Adrenal gland (tissue), 12 donors: ENCODE results near the gene PCDHA8. TPM values are rescaled to one million over a fixed set of nuclear protein-coding genes. Genes with fewer than 3 reads are reported as not detected.

Source experiments
- DNase-seq, 7 donors: peaks; one replicate each; pipeline ENCODE4 v3.0.0-alpha.2; 2019 to 2020
- H3K27ac ChIP-seq, 5 donors: fragments of 200-600 bp; sonication (generic) in 4 of 5; 1 replicate in 3 of 5; 2 replicates in 2 of 5; pipeline versions ENCODE4 v1.5.1 to v1.8.0; 2016 to 2020; ENCODE audit warnings: mild to moderate bottlenecking in 1 of 5
- H3K27me3 ChIP-seq: fragments of 200-600 bp; 2 replicates; pipeline ENCODE4 v1.8.0; 2021
- H3K36me3 ChIP-seq, 2 donors: fragments of 200-600 bp; replicated peaks in 1 of 2; 1 replicate in 1 of 2; 2 replicates in 1 of 2; pipeline versions ENCODE4 v1.5.1 to v1.8.0; 2018 to 2022
- H3K4me1 ChIP-seq, 2 donors: fragments of 200-600 bp; replicated peaks in 1 of 2; 1 replicate in 1 of 2; 2 replicates in 1 of 2; pipeline versions ENCODE4 v1.5.1 to v1.8.0; 2018 to 2021
- H3K4me3 ChIP-seq, 4 donors: fragments of 200-600 bp; sonication (generic) in 3 of 4; one replicate each; pipeline ENCODE4 v1.5.1; 2016 to 2018
- H3K9me3 ChIP-seq, 3 donors: fragments of 200-600 bp; sonication (generic) in 1 of 3; replicated peaks in 1 of 3; 1 replicate in 2 of 3; 2 replicates in 1 of 3; pipeline versions ENCODE4 v1.5.1 to v1.8.0; 2016 to 2021
- CTCF ChIP-seq, 6 experiments: fragments of 450-650 bp in 4 of 6; fragments of 200-600 bp in 2 of 6; sonication (generic) in 1 of 6; IDR thresholded peaks; 1 replicate in 5 of 6; 2 replicates in 1 of 6; pipeline versions ENCODE4 v1.5.1 to v1.8.0; 2016 to 2021; ENCODE audit warnings: antibody characterized with exemption in 6 of 6, mild to moderate bottlenecking in 2 of 6, moderate library complexity in 1 of 6
- POLR2A ChIP-seq, 2 donors: fragments of 450-650 bp; IDR thresholded peaks; one replicate each; pipeline ENCODE4 v1.6.1; 2017; ENCODE audit warnings: antibody characterized with exemption in 2 of 2, mild to moderate bottlenecking in 2 of 2, moderate library complexity in 1 of 2
- WGBS, 4 donors: extraction: QIAGEN DNeasy Blood & Tissue Kit in 2 of 4; methylation state at CpG; one replicate each; pipeline versions ENCODE4 v1.1.5 to v1.1.7; 2013 to 2017; 5-methylcytosine and 5-hydroxymethylcytosine counted together
- intact Hi-C, 2 donors: fragments of 100-400 bp; cut with DNase I; formaldehyde crosslinking; loops; one replicate each; pipeline versions ENCODE4 v1.14.1 to v1.15.0; 2022 to 2023
- polyA plus RNA-seq, 3 donors: library from polyadenylated mRNA; stranded (reverse); fragments of 200-250 nt in 2 of 3; fragments of 350-450 nt in 1 of 3; fragmentation: Illumina TruSeq in 1 of 3; extraction: RNeasy Lipid Tissue Mini Kit (QIAGEN cat#74804) in 1 of 3; gene quantifications; one replicate each; pipeline ENCODE4 v1.2.3, GENCODE V29; 2013 to 2014
- total RNA-seq, 9 donors: library from RNA; depleted of rRNA in 4 of 9; stranded (reverse); fragments of >200 nt in 4 of 9; fragments of 120-200 nt in 1 of 9; fragmentation: NEBNext Ultra II Directional in 1 of 9; extraction: Animal tissue kit (Norgen Biotek cat#: 25700) in 1 of 9; gene quantifications; one replicate each; pipeline versions ENCODE4 v1.1.0 to v1.2.4, GENCODE V29; 2013 to 2023
- donor health status: healthy with polysubstance abuse.
- donor health status: Bipolar disorder and iron deficiency.
- donor health status: DM: yes; HTN: yes; CAD: no.
- donor health status: DM: no; HTN: no; CAD: no.
- donor health status: DM: no; HTN: no; CAD: no.
- donor health status: DM: yes; HTN: yes; CAD: no.

PCDHA8 gene
- total and polyA plus RNA-seq, 12 donors: 0.03 to 0.18 (median 0.15) TPM; not detected in 6

- Histone ChIP-seq H3K27me3 (peaks cover 5% of the 10 kb centered on the region), H3K4me3 (peak within 1 kb of the TSS in 1 of 4 donors; percentile 35), H3K27ac (no peak within 1 kb of the TSS), H3K9me3 (no peaks in the 10 kb centered on the region), H3K36me3 (no peaks in the 10 kb centered on the region), H3K4me1 (no peaks in the 10 kb centered on the region)
- TF ChIP-seq CTCF (IDR thresholded peaks at IDR 0.05) (peak in 4 of 6 experiments; percentile 13 to 41 (median 30)), POLR2A (IDR thresholded peaks at IDR 0.05) (no peak)
- intact Hi-C loops: no loop called here
- WGBS, 4 donors: 9 to 14% (median 11%) methylated on average over 14 to 35 of the region's 35 CpGs
- DNase-seq: no peak
Measured at GRCh38 chr5:140881889-140882590, 41.1 kb downstream of the PCDHA8 start, which contains the start of gene PCDHA13. PCDHA13 (plus strand) TSS chr5:140882124; CDS start chr5:140882269, 145 bp downstream.

GRCh38 chr5:140882591-140882899 is 41.6 kb downstream of the PCDHA8 start:
- intact Hi-C loops: no loop called here
- no peaks in the 10 kb centered on the region for H3K9me3 ChIP-seq
- no peaks in the 10 kb centered on the region for H3K36me3 ChIP-seq
- WGBS, 4 donors: 12 to 25% (median 18%) methylated on average over 8 to 12 of the region's 12 CpGs
- no peak for DNase-seq
- TF ChIP-seq POLR2A (IDR thresholded peaks at IDR 0.05): no peak
- no peak for TF ChIP-seq CTCF (IDR thresholded peaks at IDR 0.05)
- H3K4me1 ChIP-seq: no peaks in the 10 kb centered on the region
- peak overlapping the region in 1 of 4 donors; percentile 35 for H3K4me3 ChIP-seq
- peaks cover 5% of the 10 kb centered on the region for H3K27me3 ChIP-seq
- H3K27ac ChIP-seq: no peak overlapping the region

GRCh38 chr5:140883373-140883772 is 42.4 kb downstream of the PCDHA8 start:
- Histone ChIP-seq H3K27me3 (peaks cover 5% of the 10 kb centered on the region), H3K36me3 (no peaks in the 10 kb centered on the region), H3K4me3 (no peak overlapping the region), H3K9me3 (no peaks in the 10 kb centered on the region), H3K4me1 (no peaks in the 10 kb centered on the region), H3K27ac (no peak overlapping the region)
- WGBS, 4 donors: 29 to 63% (median 40%) methylated on average over 4 to 41 of the region's 41 CpGs
- intact Hi-C loops: no loop called here
- DNase-seq: no peak
- TF ChIP-seq CTCF (IDR thresholded peaks at IDR 0.05): no peak
- TF ChIP-seq POLR2A (IDR thresholded peaks at IDR 0.05): no peak

- peaks cover 5% of the 10 kb centered on the region for H3K27me3 ChIP-seq
- TF ChIP-seq CTCF (IDR thresholded peaks at IDR 0.05) (no peak), POLR2A (IDR thresholded peaks at IDR 0.05) (no peak)
- no peaks in the 10 kb centered on the region for H3K4me1 ChIP-seq
- no peak for DNase-seq
- H3K4me3 ChIP-seq: no peak overlapping the region
- intact Hi-C loops: no loop called here
- no peaks in the 10 kb centered on the region for H3K36me3 ChIP-seq
- H3K27ac ChIP-seq: no peak overlapping the region
- 32 to 51% (median 37%) methylated on average over 20 to 79 of the region's 79 CpGs for WGBS, 4 donors
- no peaks in the 10 kb centered on the region for H3K9me3 ChIP-seq
Measured at GRCh38 chr5:140883927-140884697, 43.1 kb downstream of the PCDHA8 start.

Other genes with a start within 250 kb of the PCDHA8 start
- gene CD14, start 208.0 kb upstream of the PCDHA8 start, total RNA-seq: 100 to 1,000 TPM in 8 of 9 donors, 1 to 10 TPM in 1; 9.8 to 885 (median 316) TPM
- 100 to 1,000 TPM in 2 of 3 donors, 10 to 100 TPM in 1; 13.9 to 252 (median 101) TPM for gene CD14, start 208.0 kb upstream of the PCDHA8 start, polyA plus RNA-seq
- gene TMCO6, start 201.7 kb upstream of the PCDHA8 start, total RNA-seq: 100 to 1,000 TPM in 1 of 9 donors, 10 to 100 TPM in 7, 1 to 10 TPM in 1; 6.6 to 348 (median 29.5) TPM
- 10 to 100 TPM in 2 of 3 donors, 1 to 10 TPM in 1; 5.6 to 44.7 (median 25.3) TPM for gene TMCO6, start 201.7 kb upstream of the PCDHA8 start, polyA plus RNA-seq
- 100 to 1,000 TPM in 8 of 9 donors, 10 to 100 TPM in 1; 98.1 to 139 (median 115) TPM for gene NDUFA2, start 193.6 kb upstream of the PCDHA8 start, total RNA-seq
- 100 to 1,000 TPM in 2 of 3 donors, 10 to 100 TPM in 1; 65.6 to 573 (median 367) TPM for gene NDUFA2, start 193.6 kb upstream of the PCDHA8 start, polyA plus RNA-seq
- 100 to 1,000 TPM in 4 of 9 donors, 10 to 100 TPM in 5; 65.7 to 478 (median 83.3) TPM for gene IK, start 193.4 kb upstream of the PCDHA8 start, total RNA-seq
- gene IK, start 193.4 kb upstream of the PCDHA8 start, polyA plus RNA-seq: 100 to 1,000 TPM in 1 of 3 donors, 10 to 100 TPM in 2; 65.5 to 153 (median 97.5) TPM
- 10 to 100 TPM; 13.6 to 20.0 (median 17.1) TPM for gene WDR55, start 176.3 kb upstream of the PCDHA8 start, total RNA-seq
- 10 to 100 TPM; 13.3 to 20.8 (median 13.5) TPM for gene WDR55, start 176.3 kb upstream of the PCDHA8 start, polyA plus RNA-seq
- 1 to 10 TPM in 1 of 9 donors, under 1 TPM in 8; 0.19 to 3.6 (median 0.50) TPM for gene DND1, start 167.6 kb upstream of the PCDHA8 start, total RNA-seq
- gene DND1, start 167.6 kb upstream of the PCDHA8 start, polyA plus RNA-seq: 1 to 10 TPM in 2 of 3 donors, under 1 TPM in 1; 0.18 to 3.1 (median 2.1) TPM
- 10 to 100 TPM; 36.4 to 80.6 (median 55.7) TPM for gene HARS1, start 149.8 kb upstream of the PCDHA8 start, total RNA-seq
- 100 to 1,000 TPM in 1 of 3 donors, 10 to 100 TPM in 2; 92.3 to 111 (median 94.6) TPM for gene HARS1, start 149.8 kb upstream of the PCDHA8 start, polyA plus RNA-seq
- gene HARS2, start 149.7 kb upstream of the PCDHA8 start, total RNA-seq: 10 to 100 TPM; 21.3 to 51.2 (median 32.9) TPM
- gene HARS2, start 149.7 kb upstream of the PCDHA8 start, polyA plus RNA-seq: 10 to 100 TPM; 26.0 to 31.0 (median 28.6) TPM
- 100 to 1,000 TPM in 1 of 9 donors, 10 to 100 TPM in 8; 24.6 to 122 (median 51.4) TPM for gene ZMAT2, start 140.7 kb upstream of the PCDHA8 start, total RNA-seq
- gene ZMAT2, start 140.7 kb upstream of the PCDHA8 start, polyA plus RNA-seq: 100 to 1,000 TPM in 1 of 3 donors, 10 to 100 TPM in 2; 42.1 to 113 (median 82.8) TPM
- under 1 TPM in 4 of 9 donors, not detected in 5; 0.07 to 0.20 (median 0.12) TPM for gene PCDHA1, start 55.0 kb upstream of the PCDHA8 start, total RNA-seq
- under 1 TPM; 0.05 to 0.08 (median 0.07) TPM for gene PCDHA1, start 55.0 kb upstream of the PCDHA8 start, polyA plus RNA-seq
- under 1 TPM in 4 of 9 donors, not detected in 5; 0.12 to 0.28 (median 0.21) TPM for gene PCDHA2, start 46.3 kb upstream of the PCDHA8 start, total RNA-seq
- gene PCDHA2, start 46.3 kb upstream of the PCDHA8 start, polyA plus RNA-seq: under 1 TPM in 2 of 3 donors, not detected in 1; 0.03 to 0.09 TPM
- 1 to 10 TPM in 1 of 9 donors, under 1 TPM in 6, not detected in 2; 0.10 to 1.4 (median 0.31) TPM for gene PCDHA3, start 40.1 kb upstream of the PCDHA8 start, total RNA-seq
- gene PCDHA3, start 40.1 kb upstream of the PCDHA8 start, polyA plus RNA-seq: 1 to 10 TPM in 1 of 3 donors, under 1 TPM in 2; 0.16 to 1.1 (median 0.24) TPM
- under 1 TPM; 0.04 to 0.96 (median 0.28) TPM for gene PCDHA4, start 34.1 kb upstream of the PCDHA8 start, total RNA-seq
- under 1 TPM; 0.08 to 0.33 (median 0.10) TPM for gene PCDHA4, start 34.1 kb upstream of the PCDHA8 start, polyA plus RNA-seq
- gene PCDHA5, start 19.6 kb upstream of the PCDHA8 start, total RNA-seq: under 1 TPM in 7 of 9 donors, not detected in 2; 0.11 to 0.67 (median 0.17) TPM
- under 1 TPM; 0.07 to 0.62 (median 0.24) TPM for gene PCDHA5, start 19.6 kb upstream of the PCDHA8 start, polyA plus RNA-seq
- 1 to 10 TPM in 1 of 9 donors, under 1 TPM in 7, not detected in 1; 0.14 to 1.1 (median 0.48) TPM for gene PCDHA6, start 13.2 kb upstream of the PCDHA8 start, total RNA-seq
- gene PCDHA6, start 13.2 kb upstream of the PCDHA8 start, polyA plus RNA-seq: under 1 TPM; 0.20 to 0.97 (median 0.32) TPM
- 1 to 10 TPM in 1 of 9 donors, under 1 TPM in 6, not detected in 2; 0.22 to 1.2 (median 0.35) TPM for gene PCDHA7, start 6.9 kb upstream of the PCDHA8 start, total RNA-seq
- gene PCDHA7, start 6.9 kb upstream of the PCDHA8 start, polyA plus RNA-seq: under 1 TPM; 0.16 to 0.20 (median 0.20) TPM
- under 1 TPM in 7 of 9 donors, not detected in 2; 0.04 to 0.39 (median 0.18) TPM for gene PCDHA9, start 7.2 kb downstream of the PCDHA8 start, total RNA-seq
- gene PCDHA9, start 7.2 kb downstream of the PCDHA8 start, polyA plus RNA-seq: not detected
- 1 to 10 TPM in 3 of 9 donors, under 1 TPM in 6; 0.17 to 1.8 (median 0.48) TPM for gene PCDHA10, start 14.7 kb downstream of the PCDHA8 start, total RNA-seq
- gene PCDHA10, start 14.7 kb downstream of the PCDHA8 start, polyA plus RNA-seq: under 1 TPM; under 0.01 to 0.81 (median 0.32) TPM
- 1 to 10 TPM in 1 of 9 donors, under 1 TPM in 7, not detected in 1; 0.07 to 1.5 (median 0.35) TPM for gene PCDHA11, start 27.8 kb downstream of the PCDHA8 start, total RNA-seq
- under 1 TPM in 2 of 3 donors, not detected in 1; 0.48 to 0.51 TPM for gene PCDHA11, start 27.8 kb downstream of the PCDHA8 start, polyA plus RNA-seq
- gene PCDHA12, start 34.1 kb downstream of the PCDHA8 start, total RNA-seq: 1 to 10 TPM in 3 of 9 donors, under 1 TPM in 6; 0.25 to 1.9 (median 0.55) TPM
- under 1 TPM; 0.17 to 0.32 (median 0.20) TPM for gene PCDHA12, start 34.1 kb downstream of the PCDHA8 start, polyA plus RNA-seq
- gene PCDHA13, start 40.9 kb downstream of the PCDHA8 start, total RNA-seq: under 1 TPM in 8 of 9 donors, not detected in 1; 0.12 to 0.98 (median 0.55) TPM
- gene PCDHA13, start 40.9 kb downstream of the PCDHA8 start, polyA plus RNA-seq: under 1 TPM; 0.13 to 0.32 (median 0.26) TPM
- gene PCDHAC1, start 85.1 kb downstream of the PCDHA8 start, total RNA-seq: 1 to 10 TPM in 2 of 9 donors, under 1 TPM in 7; 0.29 to 1.4 (median 0.70) TPM
- gene PCDHAC1, start 85.1 kb downstream of the PCDHA8 start, polyA plus RNA-seq: under 1 TPM; 0.10 to 0.81 (median 0.16) TPM
- 1 to 10 TPM in 6 of 9 donors, under 1 TPM in 3; 0.30 to 6.1 (median 1.1) TPM for gene PCDHAC2, start 125.3 kb downstream of the PCDHA8 start, total RNA-seq
- gene PCDHAC2, start 125.3 kb downstream of the PCDHA8 start, polyA plus RNA-seq: 1 to 10 TPM in 1 of 3 donors, under 1 TPM in 2; 0.07 to 6.5 (median 0.32) TPM
- gene PCDHB1, start 210.2 kb downstream of the PCDHA8 start, total RNA-seq: under 1 TPM in 4 of 9 donors, not detected in 5; under 0.01 to 0.07 (median 0.02) TPM
- under 1 TPM in 1 of 3 donors, not detected in 2; 0.11 TPM for gene PCDHB1, start 210.2 kb downstream of the PCDHA8 start, polyA plus RNA-seq